GM19397 (cell line): ENCODE results near the gene CASQ1.

Experiments used
- ATAC-seq: cut with Tn5 transposase; IDR thresholded peaks from one replicate; pipeline ENCODE4 v1.9.1; 2021; ENCODE audit warnings: mild to moderate bottlenecking, moderate library complexity; ENCODE audit not compliant: unreplicated experiment

CASQ1 gene

DNA sequence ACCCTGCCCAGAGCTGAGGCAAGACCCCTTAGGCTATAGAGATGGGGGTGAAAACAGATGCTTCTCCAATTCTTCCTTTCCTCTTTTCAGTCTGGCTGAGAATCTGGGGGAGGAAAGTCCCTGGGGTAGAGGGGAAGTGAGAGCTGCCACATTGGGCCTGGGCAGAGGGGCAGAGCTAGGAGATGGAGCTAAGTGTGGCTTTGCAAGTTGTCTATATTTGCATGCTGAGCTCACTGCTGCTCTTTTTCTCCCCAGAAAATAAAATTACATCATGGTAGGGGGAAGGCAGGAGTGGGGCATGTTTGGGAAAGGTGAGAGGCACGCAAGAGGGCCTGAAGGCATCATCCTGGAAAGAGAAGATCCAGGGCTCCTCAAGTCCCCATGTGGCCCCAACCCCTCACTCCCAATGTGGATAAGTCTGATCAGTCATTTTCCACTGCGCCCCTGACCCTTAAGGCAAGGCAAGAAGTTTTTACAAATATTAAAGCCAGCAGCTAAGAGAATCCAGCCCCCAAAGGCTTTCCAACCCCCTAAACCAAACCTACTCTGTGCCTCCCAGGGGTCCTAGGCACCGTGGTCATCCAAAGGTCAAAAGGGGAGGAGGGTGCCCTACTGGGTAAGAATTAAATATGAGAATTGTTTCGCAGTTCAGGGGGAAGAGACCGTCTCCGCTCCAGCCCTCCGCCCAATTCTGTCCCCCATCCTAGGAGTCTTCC lies 14.3 kb downstream of the CASQ1 start:
- ATAC-seq = peak; percentile 57

DNA sequence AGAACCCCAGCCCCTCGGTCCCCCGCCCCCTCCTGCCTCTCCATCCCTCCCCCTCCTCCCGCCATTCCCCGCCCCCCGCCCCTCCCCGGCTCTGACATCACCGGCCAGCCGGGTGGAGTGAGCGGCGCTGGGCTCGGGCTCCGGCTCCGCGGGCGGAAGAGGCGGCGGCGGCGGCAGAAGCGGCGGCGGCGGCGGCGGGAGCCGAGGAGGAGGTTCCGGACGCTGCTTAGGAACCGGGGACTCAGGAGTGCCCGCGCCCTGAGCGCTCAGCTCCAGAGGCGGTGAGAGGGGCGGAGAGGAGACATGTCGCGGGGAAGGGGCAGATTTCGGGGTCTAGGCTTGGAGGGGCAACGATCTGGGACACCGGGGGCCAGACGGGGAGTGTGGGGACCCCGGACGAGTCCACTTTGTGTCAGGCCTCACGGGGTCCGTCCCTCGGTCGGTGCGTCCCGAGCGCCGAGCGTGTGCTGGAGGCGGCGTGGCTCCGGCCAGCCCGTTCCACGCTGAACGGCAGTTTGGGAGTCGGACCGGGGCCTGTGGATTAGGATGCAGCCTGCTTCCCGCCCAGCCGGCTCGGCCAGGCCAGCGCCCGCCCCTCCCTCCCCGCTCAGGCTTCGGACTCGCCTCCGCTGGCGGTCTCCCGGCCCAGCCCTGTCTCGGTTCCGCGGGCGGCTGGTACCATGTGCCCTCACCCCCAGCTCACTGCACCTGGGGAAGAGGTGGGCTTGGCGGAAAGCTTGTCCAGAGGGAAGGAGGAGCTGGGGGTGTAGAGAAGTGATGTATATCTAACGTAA lies 15.1 kb downstream of the CASQ1 start, which contains the start of gene PEA15:
PEA15 (plus strand) TSS at position 143 of the 794 bp plus-strand sequence. CDS start 6,161 bp downstream, outside the sequence.
- ATAC-seq = peak; percentile 52

DNA sequence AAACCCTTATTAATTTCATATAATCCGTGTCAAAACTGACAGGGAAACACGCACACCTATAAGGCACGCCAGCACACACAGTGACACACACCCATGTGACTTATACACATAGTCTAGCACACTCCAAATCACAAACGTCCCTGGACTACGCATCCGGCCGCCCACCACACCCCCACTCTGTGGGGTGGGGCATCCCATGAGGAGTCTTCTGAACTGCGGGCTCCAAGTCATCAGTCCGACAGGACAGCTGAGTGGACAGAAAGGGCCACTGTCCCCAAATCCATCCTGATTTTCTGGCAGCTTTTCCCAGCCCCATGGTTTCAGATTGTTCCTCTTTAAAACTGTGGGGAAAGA lies 15.6 kb downstream of the CASQ1 start:
- no peak for ATAC-seq

GRCh38 chr1:160206421-160207117 lies 16.2 kb downstream of the CASQ1 start:
- ATAC-seq = no peak

DNA sequence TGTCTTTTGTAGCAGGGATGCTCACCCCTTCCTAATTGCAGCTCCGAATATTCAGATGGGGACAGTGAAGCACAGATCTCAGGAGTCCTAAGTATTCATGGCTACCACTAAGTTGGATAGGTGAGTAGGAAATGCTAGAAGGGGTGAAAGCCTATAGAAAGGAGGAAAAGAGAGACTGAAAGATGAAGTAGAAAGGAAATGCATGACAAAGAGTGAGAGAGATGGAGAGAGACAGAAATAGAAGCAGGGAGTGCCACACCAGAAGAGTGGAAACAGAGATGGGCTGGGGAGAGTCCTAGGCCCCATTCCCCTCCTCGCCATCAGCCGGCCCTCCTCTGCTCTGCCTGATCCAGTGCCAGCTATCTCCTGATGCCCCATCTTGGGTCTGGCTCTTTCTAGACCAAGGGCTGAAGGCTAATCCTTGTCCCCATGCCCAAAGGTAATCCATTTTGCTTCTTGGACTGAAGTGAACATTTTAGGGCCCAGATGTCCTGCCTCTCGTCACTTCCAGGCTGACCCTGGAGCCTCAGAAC lies 16.8 kb downstream of the CASQ1 start:
- ATAC-seq = no peak

- no peak for ATAC-seq
Measured at GRCh38 chr1:160207771-160208556, 17.6 kb downstream of the CASQ1 start.

GRCh38 chr1:160208557-160209320 lies 18.4 kb downstream of the CASQ1 start:
- no peak for ATAC-seq

- ATAC-seq = no peak
Measured at GRCh38 chr1:160209321-160210046, 19.1 kb downstream of the CASQ1 start.

DNA sequence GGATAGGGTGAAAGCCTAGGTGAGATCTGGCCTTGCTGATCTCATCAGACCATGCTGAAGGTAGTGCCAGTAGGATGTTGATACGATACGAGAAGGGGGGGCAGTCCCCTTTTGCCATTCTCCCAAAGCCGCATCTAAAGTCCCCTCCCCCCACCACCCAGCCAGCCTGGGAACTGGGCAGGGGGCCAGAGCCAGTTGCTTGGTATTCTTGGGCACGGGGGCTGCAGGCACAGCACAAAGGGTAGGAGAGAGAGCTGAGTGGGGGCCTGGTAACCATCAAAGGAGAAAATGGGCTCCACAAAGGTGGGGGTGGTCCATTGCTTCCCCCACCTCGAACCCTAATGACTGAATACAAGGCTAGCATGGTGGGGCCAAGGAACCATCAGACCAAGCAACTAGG lies 20.2 kb downstream of the CASQ1 start:
- ATAC-seq = no peak

GRCh38 chr1:160211046-160211790 lies 20.8 kb downstream of the CASQ1 start:
- no peak for ATAC-seq

DNA sequence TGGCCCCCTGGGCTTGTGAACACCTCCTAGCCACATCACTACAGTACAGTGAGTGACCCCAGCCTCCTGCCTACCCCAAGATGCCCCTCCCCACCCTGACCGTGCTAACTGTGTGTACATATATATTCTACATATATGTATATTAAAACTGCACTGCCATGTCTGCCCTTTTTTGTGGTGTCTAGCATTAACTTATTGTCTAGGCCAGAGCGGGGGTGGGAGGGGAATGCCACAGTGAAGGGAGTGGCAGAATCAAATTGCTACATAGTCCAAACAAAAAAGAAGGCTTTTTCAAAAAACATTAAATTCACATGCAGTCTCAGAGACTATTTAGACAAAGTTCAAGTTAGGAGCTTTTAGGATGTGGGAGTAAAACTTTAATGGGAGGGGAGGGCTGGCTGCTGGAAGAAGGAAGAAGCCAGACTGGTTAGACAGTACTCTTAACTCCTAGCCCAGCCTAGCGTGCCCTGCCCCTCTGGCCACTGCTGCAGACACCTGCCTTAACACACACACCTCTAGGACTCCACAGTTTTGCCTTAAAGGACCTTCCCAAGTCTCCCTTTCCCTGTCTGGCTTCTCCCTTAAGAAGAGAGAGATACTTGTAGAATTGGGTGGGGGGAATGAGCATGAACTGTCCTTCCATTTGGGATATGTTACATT lies 24.2 kb downstream of the CASQ1 start:
- ATAC-seq = no peak

- no peak for ATAC-seq
Measured at GRCh38 chr1:160216301-160216700, 25.9 kb downstream of the CASQ1 start.

- ATAC-seq = no peak
Measured at GRCh38 chr1:160217481-160218051, 27.2 kb downstream of the CASQ1 start.

DNA sequence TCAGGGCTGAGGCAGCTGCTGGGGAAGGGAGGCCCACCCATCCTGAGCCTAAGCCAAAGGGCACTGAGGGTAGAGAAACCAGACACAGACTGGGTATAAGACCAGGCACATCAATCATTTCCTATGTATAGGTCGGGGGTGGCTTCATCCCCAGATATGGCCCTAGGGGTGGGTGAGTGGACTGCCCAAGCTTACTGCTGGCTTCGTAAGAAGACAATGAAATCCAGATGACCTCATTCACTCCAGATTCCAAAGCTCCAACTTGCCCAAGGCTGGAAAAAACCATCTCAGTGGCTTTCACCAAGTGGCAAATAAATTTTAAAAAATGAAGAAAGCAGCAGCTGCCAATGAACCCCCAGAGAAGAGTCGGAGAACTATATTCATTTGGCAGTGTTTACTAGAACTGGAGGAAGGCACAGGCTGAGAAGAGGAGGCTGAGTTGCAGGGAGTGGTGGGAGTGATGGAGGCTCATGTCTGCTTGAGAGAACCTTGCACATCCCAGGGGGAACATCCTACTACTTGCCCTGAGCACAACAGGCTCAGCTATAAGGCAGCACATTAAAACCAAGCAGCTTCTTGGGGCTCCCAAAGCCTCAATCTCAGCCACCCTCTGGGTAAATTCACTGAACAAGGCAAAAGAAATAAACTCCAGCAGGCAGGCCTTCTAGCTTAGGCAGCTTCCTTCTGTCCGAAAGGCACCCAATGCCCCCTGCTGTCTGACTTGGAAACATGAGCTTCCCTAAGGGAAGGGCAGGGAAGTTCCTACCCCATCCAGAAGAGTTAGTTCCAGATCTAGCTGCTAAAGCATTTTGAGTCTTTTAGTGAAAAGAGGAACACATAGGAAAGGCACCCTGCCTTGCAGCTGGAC lies 28.9 kb downstream of the CASQ1 start:
- no peak for ATAC-seq

DNA sequence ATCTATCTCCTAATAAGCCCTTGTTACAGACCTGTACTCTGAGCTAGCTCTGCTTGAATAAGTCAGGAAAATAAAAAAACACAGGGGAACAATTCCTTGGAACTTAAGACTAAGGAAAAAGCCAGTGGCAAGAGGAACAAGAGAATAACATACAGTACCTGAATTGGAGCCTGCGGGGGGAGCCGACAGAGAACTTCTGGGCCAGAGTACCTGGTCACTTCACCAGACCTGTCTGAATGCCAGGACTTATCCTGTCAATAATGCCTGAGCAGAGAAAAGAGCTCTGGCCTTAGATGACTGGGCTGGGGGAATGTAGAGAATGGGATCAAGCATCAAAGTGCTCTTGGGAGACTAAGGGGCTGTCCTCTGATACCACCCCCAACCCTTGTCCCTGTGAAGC lies 29.9 kb downstream of the CASQ1 start:
- ATAC-seq = no peak

DNA sequence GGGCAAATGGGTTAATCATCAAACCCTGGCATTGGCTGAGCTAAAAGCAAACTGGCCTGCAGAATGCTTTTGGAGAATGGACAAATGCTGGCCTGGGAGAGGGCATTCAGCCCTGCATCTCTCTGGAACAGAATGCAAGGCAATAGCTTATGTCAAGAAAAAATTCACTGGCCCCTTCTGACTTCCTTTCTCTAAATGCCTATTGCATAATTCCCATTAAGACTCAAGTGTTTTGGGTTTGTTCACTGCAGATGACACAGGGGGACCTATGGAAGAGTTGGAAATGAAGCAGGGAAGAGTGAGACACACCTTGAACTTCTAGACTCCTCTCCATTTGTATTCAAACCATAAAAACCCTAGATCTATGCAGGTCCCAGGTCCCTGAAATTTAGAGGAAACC lies 30.7 kb downstream of the CASQ1 start:
- ATAC-seq = no peak

- no peak for ATAC-seq
Measured at GRCh38 chr1:160222546-160222945, 32.2 kb downstream of the CASQ1 start.
